Left colon (tissue), 2 donors: ENCODE measurements around the gene MICA. TPM values are rescaled to one million over a fixed set of nuclear protein-coding genes. Genes with fewer than 3 reads are reported as not detected.
"Not testable (repeated sequence)": the region's sequence is repeated elsewhere in the genome, so short reads cannot be mapped to it uniquely, and the experiment has no call there.

ENCODE experiments used
- ATAC-seq: fragments of 200-7000 bp; cut with Tn5 transposase; one replicate; pipeline ENCODE4 v1.9.1; 2020; ENCODE audit warnings: mild to moderate bottlenecking, moderate library complexity
- DNase-seq, 2 donors: peaks; one replicate each; pipeline ENCODE4 v3.0.0-alpha.2; 2020
- intact Hi-C, 2 donors: fragments of 100-400 bp; cut with DNase I in 1 of 2; cut with micrococcal nuclease in 1 of 2; formaldehyde crosslinking; loops; one replicate each; pipeline versions ENCODE4 v1.11.2 to v1.14.0; 2022; cut with DNase I, micrococcal nuclease
- total RNA-seq, 2 donors: library from RNA; stranded (reverse); fragmentation: NEBNext Ultra II Directional; extraction: Animal tissue kit (Norgen Biotek cat#: 25700); gene quantifications; one replicate each; pipeline ENCODE4 v1.2.1, GENCODE V29; 2021
- donor health status: DM: no; HTN: no; CAD: no.
- donor health status: DM: yes; HTN: yes; CAD: no.

MICA gene
- total RNA-seq, 2 donors from 2014 or later: 18.5 to 23.7 TPM

GRCh38 chr6:31378062-31378720, 25.2 kb upstream of the MICA start:
- ATAC-seq (peak; percentile 85), DNase-seq (peak; percentile 72 to 84)
- intact Hi-C loops: no loop called here

DNA sequence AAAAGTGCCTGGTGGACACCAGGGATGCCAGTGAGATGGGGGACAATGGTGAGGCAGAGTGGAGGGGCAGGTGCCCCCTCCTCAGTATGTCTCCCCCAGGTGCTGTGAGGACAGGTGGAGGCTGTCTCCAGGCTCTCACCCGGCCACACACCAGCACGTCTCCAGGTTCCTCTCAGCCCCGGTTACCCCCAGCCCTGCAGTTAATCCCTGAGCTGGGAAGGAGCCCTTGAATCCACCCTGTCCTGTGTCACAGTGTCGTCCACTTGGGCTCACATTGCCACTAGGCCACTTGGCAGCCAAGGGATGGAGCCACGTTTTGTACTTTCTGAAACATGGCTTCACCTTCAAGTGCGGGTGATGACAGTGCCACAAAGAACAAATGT, 24.7 kb upstream of the MICA start:
- intact Hi-C loops: no loop called here
- DNase-seq (no peak), ATAC-seq (peak; percentile 5)

DNA sequence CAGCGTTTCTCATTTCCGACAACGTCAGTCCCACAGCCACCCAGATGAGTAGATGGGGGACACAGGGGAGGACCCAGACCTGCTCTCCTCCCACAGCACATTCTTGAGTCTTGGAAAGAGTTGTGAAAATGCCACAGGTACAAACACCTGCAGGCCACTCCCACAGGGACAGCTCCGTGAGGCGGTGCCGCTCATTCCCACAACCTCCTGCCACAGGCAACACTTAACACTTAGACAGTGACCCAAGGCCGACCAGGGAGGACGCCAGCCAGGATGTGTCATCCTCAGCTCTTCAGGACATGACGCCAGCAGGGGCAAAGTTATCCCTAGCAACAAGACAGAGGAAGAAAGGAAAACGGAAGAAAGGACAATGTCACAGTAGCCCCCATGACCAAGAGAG, 23.5 kb upstream of the MICA start:
- intact Hi-C loops: no loop called here
- ATAC-seq (peak; percentile 79), DNase-seq (peak; percentile 64 to 72)

- DNase-seq: no peak
- intact Hi-C loops: no loop called here
- no peak for ATAC-seq
Observed at GRCh38 chr6:31381666-31382065, 21.7 kb upstream of the MICA start.

DNA sequence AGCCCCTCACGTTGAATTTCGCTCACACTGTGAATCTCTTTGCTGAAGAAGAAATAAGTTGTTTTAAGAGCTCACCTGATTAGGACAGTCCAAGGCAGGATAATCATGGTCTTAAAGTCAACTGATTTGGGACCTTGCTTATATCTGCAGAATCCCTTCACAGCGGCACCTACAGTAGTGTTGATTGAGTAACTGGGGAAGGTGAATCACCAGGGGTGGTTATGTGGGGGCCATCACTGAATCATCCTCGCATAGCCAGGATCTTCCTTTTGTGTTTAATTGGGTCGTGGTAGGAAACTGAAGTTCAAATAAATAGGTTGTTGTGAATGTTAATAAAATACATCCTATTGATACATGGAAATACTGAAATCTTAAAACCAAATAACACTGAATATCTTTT, 20.2 kb upstream of the MICA start:
- DNase-seq (no peak), ATAC-seq (no peak)
- intact Hi-C loops: no loop called here

DNA sequence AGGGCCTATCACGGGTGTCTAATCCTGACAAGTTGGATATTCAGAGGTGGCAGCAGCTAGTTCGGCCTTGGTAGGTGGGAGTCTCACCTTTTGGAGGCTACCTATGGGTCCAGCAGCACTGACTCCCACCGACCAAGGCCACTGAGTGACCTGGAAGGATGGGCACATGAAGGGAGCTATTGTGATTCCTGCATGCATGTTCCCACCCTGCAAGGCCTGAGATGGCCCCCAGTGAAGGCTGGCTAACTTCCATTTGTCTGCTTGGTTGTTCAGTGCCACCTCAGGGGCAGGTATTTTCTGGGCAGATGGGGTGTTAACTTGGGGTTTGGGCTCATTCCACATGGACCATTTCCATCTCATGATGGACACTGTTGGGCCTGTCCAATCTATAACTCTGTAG, 18.4 kb upstream of the MICA start:
- intact Hi-C loops: no loop called here
- ATAC-seq (no peak), DNase-seq (no peak)

DNA sequence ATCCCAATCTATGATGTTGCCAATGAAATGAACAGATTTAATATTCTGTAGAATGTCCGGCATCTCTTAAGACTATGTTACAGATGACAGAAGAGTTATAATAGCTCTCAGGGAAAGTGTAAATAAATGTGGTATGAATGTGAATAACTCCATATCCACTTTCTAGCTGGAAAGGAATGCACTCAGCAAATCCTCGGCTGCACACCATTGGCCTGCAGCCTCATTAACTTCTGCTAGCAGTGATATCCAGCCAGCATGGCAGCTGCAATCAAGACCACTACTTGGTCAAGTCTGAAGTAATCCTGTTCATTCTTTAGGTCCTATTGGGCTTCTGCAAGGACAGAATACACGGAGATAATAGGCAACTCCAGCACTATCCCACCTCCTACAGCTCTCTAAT, 17.3 kb upstream of the MICA start:
- no peak for DNase-seq
- ATAC-seq: no peak
- intact Hi-C loops: no loop called here

- DNase-seq: no peak
- intact Hi-C loops: no loop called here
- no peak for ATAC-seq
Observed at GRCh38 chr6:31386977-31387376, 16.4 kb upstream of the MICA start.

DNA sequence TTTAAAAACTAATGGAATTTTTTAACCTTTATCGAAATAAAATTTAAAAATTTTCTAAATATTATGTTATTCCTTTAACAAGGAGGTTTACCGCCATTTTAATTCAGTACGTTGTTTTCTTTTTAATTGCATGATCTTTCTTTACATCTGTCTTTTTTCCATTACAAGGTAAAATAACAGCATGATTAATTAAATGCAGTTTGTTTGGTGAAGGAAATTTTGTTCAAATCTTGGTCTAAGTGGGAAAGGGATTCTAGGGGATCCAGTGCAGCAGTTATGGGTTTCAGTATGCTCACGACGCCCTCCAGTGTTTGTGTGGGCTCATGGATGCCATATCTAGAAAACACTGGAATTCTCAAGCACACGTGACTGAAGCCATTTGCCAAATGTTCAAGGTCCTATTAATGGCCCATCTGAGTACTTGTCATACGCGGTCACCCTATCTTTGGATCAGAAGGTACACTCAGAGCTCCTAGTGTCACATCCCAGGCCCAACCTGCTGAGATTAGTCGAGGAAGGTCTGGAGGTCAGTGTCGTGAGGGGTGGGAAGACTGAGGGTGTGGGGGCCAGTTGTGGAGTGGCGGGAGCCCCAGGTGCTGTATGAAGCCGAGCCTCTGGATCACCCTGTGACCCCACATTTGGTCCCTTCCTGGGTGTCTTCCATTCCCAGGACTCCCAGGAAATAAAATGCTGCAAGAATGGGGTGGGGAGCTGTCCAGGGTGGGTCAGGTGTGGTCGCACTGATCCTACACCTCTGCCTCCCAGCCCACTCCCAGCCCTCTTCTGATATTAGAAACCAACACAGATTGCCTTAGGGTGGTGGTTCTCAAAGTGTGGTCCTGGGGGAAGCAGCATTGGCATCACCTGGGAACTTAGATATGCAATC, 14.2 kb upstream of the MICA start:
- DNase-seq, intact Hi-C loops: not testable (repeated sequence)
- ATAC-seq: peak; percentile 23

DNA sequence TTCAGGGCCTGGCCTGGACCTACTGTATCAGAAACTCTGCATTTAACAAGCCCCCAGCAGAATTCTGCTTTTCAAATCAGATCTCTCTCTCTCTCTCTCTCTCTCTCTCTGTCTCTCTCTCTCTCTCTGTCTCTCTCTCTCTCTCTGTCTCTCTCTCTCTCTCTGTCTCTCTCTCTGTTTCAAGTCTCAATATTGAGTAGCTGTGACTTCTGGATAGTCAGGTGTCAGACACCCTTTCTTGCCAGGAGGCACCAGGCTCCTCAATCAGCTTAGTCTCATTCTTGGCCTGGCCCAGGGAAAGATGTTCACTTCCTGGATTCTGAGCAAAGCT, 13.6 kb upstream of the MICA start:
- intact Hi-C loops: loop anchor here in 1 of 2 donors (5.0 kb wide), 1 partner anchor 53 kb away; no protein-coding TSS in a partner anchor
- not testable (repeated sequence) for DNase-seq, ATAC-seq

GRCh38 chr6:31393932-31394331, 9.5 kb upstream of the MICA start:
- no peak for ATAC-seq

GRCh38 chr6:31394381-31394780, 9.0 kb upstream of the MICA start:
- peak; percentile 78 for ATAC-seq
- intact Hi-C loops: loop anchor here in 1 of 2 donors (5.0 kb wide), 1 partner anchor 48 kb away; no protein-coding TSS in a partner anchor
- DNase-seq: peak in 1 of 2 donors; percentile 59

More at GRCh38 chr6:31393932-31394331, 9.5 kb upstream of the MICA start:
- DNase-seq: no peak
- intact Hi-C loops: loop anchor here in 1 of 2 donors (5.0 kb wide), 1 partner anchor 48 kb away; no protein-coding TSS in a partner anchor

DNA sequence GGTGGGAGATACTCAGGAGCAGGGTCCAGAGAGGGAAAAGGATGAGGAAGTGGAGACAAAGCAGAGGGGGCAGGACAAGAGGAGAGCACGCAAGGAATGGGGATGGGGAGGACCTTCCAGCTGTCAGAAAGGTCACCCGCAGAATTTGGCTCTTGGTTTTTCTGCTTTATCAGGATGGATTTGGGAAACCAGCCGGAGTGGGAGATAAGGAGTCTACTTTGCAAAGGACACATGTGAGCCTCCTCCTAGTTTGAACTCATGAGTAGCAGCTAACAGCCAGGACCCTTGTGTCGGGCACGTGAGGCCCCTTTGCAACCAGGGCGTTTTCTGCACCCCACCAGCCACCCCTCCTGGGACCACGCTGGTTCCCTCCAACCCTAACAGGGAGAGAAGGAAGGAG, 7.6 kb upstream of the MICA start:
- ATAC-seq (no peak), DNase-seq (no peak)
- intact Hi-C loops: no loop called here

GRCh38 chr6:31396422-31397152, 6.8 kb upstream of the MICA start:
- intact Hi-C loops: no loop called here
- ATAC-seq: peak; percentile 36
- peak; percentile 76 to 92 for DNase-seq

GRCh38 chr6:31397153-31397499, 6.3 kb upstream of the MICA start:
- ATAC-seq, DNase-seq, intact Hi-C loops: not testable (repeated sequence)

- DNase-seq (no peak), ATAC-seq (no peak)
- intact Hi-C loops: no loop called here
Observed at GRCh38 chr6:31397901-31398525, 5.4 kb upstream of the MICA start.

- DNase-seq: peak; percentile 94
- peak; percentile 69 for ATAC-seq
- intact Hi-C loops: no loop called here
Observed at GRCh38 chr6:31399589-31400466, 3.6 kb upstream of the MICA start.
